Small intestine (tissue), 7 donors: Measurements from ENCODE around the gene ANKRD55. TPM values are rescaled to one million over a fixed set of nuclear protein-coding genes. Genes with fewer than 3 reads are reported as not detected.
"Not testable (repeated sequence)": the region's sequence is repeated elsewhere in the genome, so short reads cannot be mapped to it uniquely, and the experiment has no call there.

Experiments used
- DNase-seq, 2 donors: peaks; one replicate each; pipeline versions ENCODE4 v3.0.0 to v3.0.0-alpha.2; 2013
- FAIRE-seq: peaks from 2 replicates; lab custom pipeline; 2012; peaks lifted over from hg19 to GRCh38; lab: Jason Lieb, UNC
- H3K27ac ChIP-seq, 3 donors: one replicate each; pipeline ENCODE4 v1.5.1; 2013; ENCODE audit warnings: low read length in 2 of 3, mild to moderate bottlenecking in 2 of 3, control low read depth in 1 of 3, inconsistent platforms in 1 of 3, low read depth in 1 of 3, moderate library complexity in 1 of 3
- H3K27me3 ChIP-seq, 3 donors: one replicate each; pipeline ENCODE4 v1.6.1; 2013; ENCODE audit warnings: low read length in 3 of 3, inconsistent platforms in 1 of 3; ENCODE audit not compliant: control insufficient read depth in 3 of 3, insufficient read depth in 3 of 3
- H3K36me3 ChIP-seq, 3 donors: one replicate each; pipeline ENCODE4 v1.6.1; 2013; ENCODE audit warnings: low read length in 3 of 3, inconsistent platforms in 1 of 3, low read depth in 1 of 3, mild to moderate bottlenecking in 1 of 3, moderate library complexity in 1 of 3; ENCODE audit not compliant: control insufficient read depth in 3 of 3, insufficient read depth in 2 of 3
- H3K4me1 ChIP-seq, 3 donors: one replicate each; pipeline ENCODE4 v1.6.1; 2013; ENCODE audit warnings: low read length in 2 of 3, inconsistent platforms in 1 of 3, low read depth in 1 of 3, mild to moderate bottlenecking in 1 of 3, moderate library complexity in 1 of 3; ENCODE audit not compliant: control insufficient read depth in 3 of 3, insufficient read depth in 2 of 3
- H3K4me3 ChIP-seq, 3 donors: one replicate each; pipeline ENCODE4 v1.5.1; 2013; ENCODE audit warnings: low read length in 3 of 3, control low read depth in 1 of 3, inconsistent platforms in 1 of 3, low read depth in 1 of 3, mild to moderate bottlenecking in 1 of 3, moderate library complexity in 1 of 3
- H3K9me3 ChIP-seq, 2 donors: one replicate each; pipeline ENCODE4 v1.6.1; 2013; ENCODE audit warnings: low read depth in 1 of 2, low read length in 1 of 2; ENCODE audit not compliant: control insufficient read depth in 2 of 2, insufficient read depth in 1 of 2
- WGBS, 3 donors: extraction: QIAGEN DNeasy Blood & Tissue Kit; methylation state at CpG; one replicate each; pipeline ENCODE4 v1.1.7; 2013; 5-methylcytosine and 5-hydroxymethylcytosine counted together
- polyA plus RNA-seq, 4 donors: library from polyadenylated mRNA; stranded (reverse) in 3 of 4; unstranded in 1 of 4; fragments of 200-250 nt in 3 of 4; fragments of 120-200 nt in 1 of 4; gene quantifications; one replicate each; pipeline versions ENCODE4 v1.2.1 to v1.2.3, GENCODE V29; 2013
- donor health status: healthy with polysubstance abuse.
- donor health status: control.
- donor health status: control.
- donor health status: Bipolar disorder and iron deficiency.
- donor health status: healthy.

The ANKRD55 gene
- polyA plus RNA-seq, 4 donors = 0.10 to 0.13 TPM; not detected in 2

GRCh38 chr5:56105511-56106291, 127.4 kb downstream of the ANKRD55 start:
- no peaks in the 10 kb centered on the region for H3K27me3 ChIP-seq
- H3K27ac ChIP-seq = no peak overlapping the region
- peak in 1 of 2 donors; percentile 21 for DNase-seq
- WGBS, 3 donors = 60 to 72% (median 71%) methylated on average over 6 of the region's 6 CpGs
- no peaks in the 10 kb centered on the region for H3K36me3 ChIP-seq
- no peaks in the 10 kb centered on the region for H3K9me3 ChIP-seq
- no peaks in the 10 kb centered on the region for H3K4me1 ChIP-seq
- FAIRE-seq = no peak
- H3K4me3 ChIP-seq = no peak overlapping the region

- Histone ChIP-seq H3K27me3 (no peaks in the 10 kb centered on the region), H3K36me3 (no peaks in the 10 kb centered on the region), H3K4me3 (no peak overlapping the region), H3K4me1 (no peaks in the 10 kb centered on the region), H3K9me3 (no peaks in the 10 kb centered on the region), H3K27ac (no peak overlapping the region)
- 15 to 35% (median 33%) methylated on average over 1 of the region's 1 CpG for WGBS, 3 donors
- no peak for DNase-seq
- FAIRE-seq = no peak
Observed at GRCh38 chr5:56102889-56103288, 130.2 kb downstream of the ANKRD55 start.

GRCh38 chr5:56102207-56102606, 130.9 kb downstream of the ANKRD55 start:
- not testable (repeated sequence) for DNase-seq, H3K36me3 ChIP-seq, H3K27me3 ChIP-seq, H3K27ac ChIP-seq, H3K9me3 ChIP-seq, H3K4me3 ChIP-seq, H3K4me1 ChIP-seq, FAIRE-seq
- 87 to 90% (median 89%) methylated on average over 9 of the region's 9 CpGs for WGBS, 3 donors

- FAIRE-seq (no peak), DNase-seq (no peak)
- Histone ChIP-seq H3K4me1 (no peaks in the 10 kb centered on the region), H3K4me3 (no peak overlapping the region), H3K9me3 (no peaks in the 10 kb centered on the region), H3K27ac (no peak overlapping the region), H3K27me3 (no peaks in the 10 kb centered on the region), H3K36me3 (no peaks in the 10 kb centered on the region)
- 44 to 83% (median 71%) methylated on average over 3 of the region's 3 CpGs for WGBS, 3 donors
Observed at GRCh38 chr5:56101180-56101579, 131.9 kb downstream of the ANKRD55 start.

GRCh38 chr5:56100439-56101176, 132.5 kb downstream of the ANKRD55 start:
- H3K36me3 ChIP-seq = no peaks in the 10 kb centered on the region
- H3K4me1 ChIP-seq = no peaks in the 10 kb centered on the region
- WGBS, 3 donors = 62 to 77% (median 75%) methylated on average over 3 of the region's 3 CpGs
- no peak for DNase-seq
- no peaks in the 10 kb centered on the region for H3K9me3 ChIP-seq
- no peaks in the 10 kb centered on the region for H3K27me3 ChIP-seq
- FAIRE-seq = no peak
- no peak overlapping the region for H3K4me3 ChIP-seq
- no peak overlapping the region for H3K27ac ChIP-seq

- Histone ChIP-seq H3K4me3 (no peak overlapping the region), H3K4me1 (no peaks in the 10 kb centered on the region), H3K9me3 (no peaks in the 10 kb centered on the region), H3K36me3 (no peaks in the 10 kb centered on the region), H3K27me3 (no peaks in the 10 kb centered on the region), H3K27ac (no peak overlapping the region)
- FAIRE-seq (no peak), DNase-seq (no peak)
- 69 to 90% (median 86%) methylated on average over 2 of the region's 2 CpGs for WGBS, 3 donors
Observed at GRCh38 chr5:56099346-56099745, 133.8 kb downstream of the ANKRD55 start.

- Histone ChIP-seq H3K4me3 (no peak overlapping the region), H3K9me3 (no peaks in the 10 kb centered on the region), H3K4me1 (no peaks in the 10 kb centered on the region), H3K27ac (no peak overlapping the region), H3K36me3 (no peaks in the 10 kb centered on the region), H3K27me3 (no peaks in the 10 kb centered on the region)
- 80 to 93% (median 85%) methylated on average over 3 of the region's 3 CpGs for WGBS, 3 donors
- DNase-seq = no peak
- no peak for FAIRE-seq
Observed at GRCh38 chr5:56097055-56097454, 136.1 kb downstream of the ANKRD55 start.

GRCh38 chr5:56095579-56096102, 137.5 kb downstream of the ANKRD55 start:
- no peaks in the 10 kb centered on the region for H3K27me3 ChIP-seq
- H3K27ac ChIP-seq = no peak overlapping the region

More at GRCh38 chr5:56095579-56096102, 137.5 kb downstream of the ANKRD55 start:
- Histone ChIP-seq H3K9me3 (no peaks in the 10 kb centered on the region), H3K4me1 (no peaks in the 10 kb centered on the region), H3K36me3 (no peaks in the 10 kb centered on the region), H3K4me3 (no peak overlapping the region)
- WGBS, 3 donors = 81 to 98% (median 91%) methylated on average over 3 of the region's 3 CpGs
- FAIRE-seq (no peak), DNase-seq (no peak)
